OCI-LY3 (cell line): ENCODE data around the gene WDR27.

Experiments
- EZH2phosphoT487 ChIP-seq: fragments of 200-600 bp; shearing (Covaris generic); IDR thresholded peaks from 2 replicates; pipeline ENCODE4 v1.6.1; 2018; ENCODE audit warnings: antibody characterized with exemption, mixed run types, low read depth
- TF ChIP-seq, protein P1 (sequence below): fragments of 200-600, 300-600 bp; sonication (generic); IDR thresholded peaks from 2 replicates; pipeline ENCODE4 v1.5.1; 2014; ENCODE audit warnings: antibody characterized with exemption, low read length, low read depth

- TF ChIP-seq, protein P1, sequence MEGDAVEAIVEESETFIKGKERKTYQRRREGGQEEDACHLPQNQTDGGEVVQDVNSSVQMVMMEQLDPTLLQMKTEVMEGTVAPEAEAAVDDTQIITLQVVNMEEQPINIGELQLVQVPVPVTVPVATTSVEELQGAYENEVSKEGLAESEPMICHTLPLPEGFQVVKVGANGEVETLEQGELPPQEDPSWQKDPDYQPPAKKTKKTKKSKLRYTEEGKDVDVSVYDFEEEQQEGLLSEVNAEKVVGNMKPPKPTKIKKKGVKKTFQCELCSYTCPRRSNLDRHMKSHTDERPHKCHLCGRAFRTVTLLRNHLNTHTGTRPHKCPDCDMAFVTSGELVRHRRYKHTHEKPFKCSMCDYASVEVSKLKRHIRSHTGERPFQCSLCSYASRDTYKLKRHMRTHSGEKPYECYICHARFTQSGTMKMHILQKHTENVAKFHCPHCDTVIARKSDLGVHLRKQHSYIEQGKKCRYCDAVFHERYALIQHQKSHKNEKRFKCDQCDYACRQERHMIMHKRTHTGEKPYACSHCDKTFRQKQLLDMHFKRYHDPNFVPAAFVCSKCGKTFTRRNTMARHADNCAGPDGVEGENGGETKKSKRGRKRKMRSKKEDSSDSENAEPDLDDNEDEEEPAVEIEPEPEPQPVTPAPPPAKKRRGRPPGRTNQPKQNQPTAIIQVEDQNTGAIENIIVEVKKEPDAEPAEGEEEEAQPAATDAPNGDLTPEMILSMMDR = no peak
- no peak for TF ChIP-seq EZH2phosphoT487
Observed at GRCh38 chr6:169530752-169531123, 171.1 kb downstream of the WDR27 start.
